Measurements from ENCODE around the gene STARD6. TPM values are rescaled to one million over a fixed set of nuclear protein-coding genes. Genes with fewer than 3 reads are reported as not detected.

The STARD6 gene
- total RNA-seq, 1 experiment from 2014 or later, result not detected

- no peak overlapping the region for H3K4me3 Mint-ChIP-seq (ENCODE audit: unreplicated experiment)
- 0 out of 2 replicates have a peak, but pooled peaks cover 5% of the 10 kb centered on the region for H3K4me1 ChIP-seq
- peaks cover 5% of the 10 kb centered on the region for H3K36me3 Mint-ChIP-seq (ENCODE audit: insufficient read depth, unreplicated experiment)
- H3K27ac Mint-ChIP-seq (ENCODE audit: unreplicated experiment), result no peak overlapping the region
- no peak overlapping the region for H3K4me3 ChIP-seq (ENCODE audit: low read depth, low read length)
- no peaks in the 10 kb centered on the region for H3K27me3 Mint-ChIP-seq (ENCODE audit: insufficient read depth, unreplicated experiment)
- no peak for TF ChIP-seq CTCF (IDR thresholded peaks at IDR 0.05; ENCODE audit: insufficient read depth in 1 of 2, low read depth in 1 of 2, low read length in 1 of 2, severe bottlenecking in 1 of 2, unreplicated experiment in 1 of 2)
- ChIA-PET POLR2A (no interaction called here), CTCF (no interaction called here)
- no TSS peak for BruUV-seq (replicated peaks)
- no peaks in the 10 kb centered on the region for H3K27me3 ChIP-seq (replicated peaks; ENCODE audit: control insufficient read depth, insufficient read depth, low read length)
- intact Hi-C loops (cut with micrococcal nuclease; ENCODE audit: unreplicated experiment), result loop anchor here (10.0 kb wide), 1 partner anchor 105 kb away; no protein-coding TSS in a partner anchor
- no peaks in the 10 kb centered on the region for H3K9me3 Mint-ChIP-seq (ENCODE audit: unreplicated experiment)
- H3K9me3 ChIP-seq, result no peaks in the 10 kb centered on the region
- no peaks in the 10 kb centered on the region for H3K4me1 Mint-ChIP-seq (ENCODE audit: low read depth, unreplicated experiment)
- no peak for DNase-seq
- H3K36me3 ChIP-seq (ENCODE audit: control insufficient read depth, insufficient read depth, low read length), result no peaks in the 10 kb centered on the region; the same call in 1 of the 2 replicates
These were observed 78.0 kb downstream of the STARD6 start for GRCh38 chr18:54279477-54280219.

- Mint-ChIP-seq H3K9me3 (ENCODE audit: unreplicated experiment) (no peaks in the 10 kb centered on the region), H3K27ac (ENCODE audit: unreplicated experiment) (no peak overlapping the region), H3K27me3 (ENCODE audit: insufficient read depth, unreplicated experiment) (no peaks in the 10 kb centered on the region), H3K4me3 (ENCODE audit: unreplicated experiment) (no peak overlapping the region), H3K36me3 (ENCODE audit: insufficient read depth, unreplicated experiment) (no peaks in the 10 kb centered on the region), H3K4me1 (ENCODE audit: low read depth, unreplicated experiment) (no peaks in the 10 kb centered on the region)
- no TSS peak for BruUV-seq (replicated peaks)
- Histone ChIP-seq H3K36me3 (ENCODE audit: control insufficient read depth, insufficient read depth, low read length) (no peaks in the 10 kb centered on the region; the same call in 1 of the 2 replicates), H3K27me3 (replicated peaks; ENCODE audit: control insufficient read depth, insufficient read depth, low read length) (no peaks in the 10 kb centered on the region), H3K9me3 (no peaks in the 10 kb centered on the region), H3K4me1 (0 out of 2 replicates have a peak, but pooled peaks cover 5% of the 10 kb centered on the region), H3K4me3 (ENCODE audit: low read depth, low read length) (no peak overlapping the region)
- POLR2A ChIA-PET, result interaction anchor here (0.6 to 0.7 kb wide), 2 partner anchors 8 to 24 kb away, joined by 3 to 5 read pairs; no protein-coding TSS in a partner anchor
- no peak for TF ChIP-seq CTCF (IDR thresholded peaks at IDR 0.05; ENCODE audit: insufficient read depth in 1 of 2, low read depth in 1 of 2, low read length in 1 of 2, severe bottlenecking in 1 of 2, unreplicated experiment in 1 of 2)
- intact Hi-C loops (cut with micrococcal nuclease; ENCODE audit: unreplicated experiment), result loop anchor here (10.0 kb wide), 1 partner anchor 104 kb away; no protein-coding TSS in a partner anchor
- DNase-seq, result no peak
- CTCF ChIA-PET, result no interaction called here
These were observed 79.0 kb downstream of the STARD6 start for GRCh38 chr18:54278615-54279014.

GRCh38 chr18:54277899-54278298, 79.8 kb downstream of the STARD6 start:
- ChIA-PET CTCF (no interaction called here), POLR2A (no interaction called here)
- no peaks in the 10 kb centered on the region for H3K9me3 ChIP-seq
- 0 out of 2 replicates have a peak, but pooled peaks cover 5% of the 10 kb centered on the region for H3K4me1 ChIP-seq
- H3K4me3 ChIP-seq (ENCODE audit: low read depth, low read length), result no peak overlapping the region
- BruUV-seq (replicated peaks), result no TSS peak
- H3K27me3 Mint-ChIP-seq (ENCODE audit: insufficient read depth, unreplicated experiment), result no peaks in the 10 kb centered on the region
- H3K27ac Mint-ChIP-seq (ENCODE audit: unreplicated experiment), result no peak overlapping the region
- no peak overlapping the region for H3K4me3 Mint-ChIP-seq (ENCODE audit: unreplicated experiment)
- no peak for DNase-seq
- intact Hi-C loops (cut with micrococcal nuclease; ENCODE audit: unreplicated experiment), result loop anchor here (10.0 kb wide), 1 partner anchor 103 kb away; no protein-coding TSS in a partner anchor
- no peaks in the 10 kb centered on the region for H3K27me3 ChIP-seq (replicated peaks; ENCODE audit: control insufficient read depth, insufficient read depth, low read length)
- no peak for TF ChIP-seq CTCF (IDR thresholded peaks at IDR 0.05; ENCODE audit: insufficient read depth in 1 of 2, low read depth in 1 of 2, low read length in 1 of 2, severe bottlenecking in 1 of 2, unreplicated experiment in 1 of 2)
- no peaks in the 10 kb centered on the region; the same call in 1 of the 2 replicates for H3K36me3 ChIP-seq (ENCODE audit: control insufficient read depth, insufficient read depth, low read length)
- H3K9me3 Mint-ChIP-seq (ENCODE audit: unreplicated experiment), result no peaks in the 10 kb centered on the region
- H3K36me3 Mint-ChIP-seq (ENCODE audit: insufficient read depth, unreplicated experiment), result no peaks in the 10 kb centered on the region
- H3K4me1 Mint-ChIP-seq (ENCODE audit: low read depth, unreplicated experiment), result no peaks in the 10 kb centered on the region

Other genes with a start within 250 kb of the STARD6 start
- gene MBD2, start 133.2 kb downstream of the STARD6 start, total RNA-seq (2022), result 19.9 and 23.2 TPM in 2 replicates
- 16.2 and 17.1 TPM in 2 replicates for gene POLI, start 88.3 kb downstream of the STARD6 start, total RNA-seq (2022)
- 5.5 and 7.2 TPM in 2 replicates for gene C18orf54, start within 50 bp of the STARD6 start, total RNA-seq (2022)
- not detected in 2 replicates for gene DYNAP, start 233.4 kb upstream of the STARD6 start, total RNA-seq (2022)